Trophoblast cell (in vitro differentiated cells and primary cell): Measurements from ENCODE around the gene ZMYM2.

Experiments used
- DNase-seq, 2 donors: peaks; one replicate each; pipeline ENCODE4 v3.0.0-alpha.2; 2016
- H2AFZ ChIP-seq: 2 replicates; pipeline ENCODE4 v1.6.1; 2013; ENCODE audit warnings: low read length, moderate library complexity, mild to moderate bottlenecking; ENCODE audit not compliant: insufficient read depth, poor library complexity
- H2AK5ac ChIP-seq: 2 replicates; pipeline ENCODE4 v1.6.1; 2013; ENCODE audit warnings: mild to moderate bottlenecking, low read length
- H2BK120ac ChIP-seq: 2 replicates; pipeline ENCODE4 v1.6.1; 2013; ENCODE audit warnings: low read length, mild to moderate bottlenecking, moderate library complexity; ENCODE audit not compliant: insufficient read depth, poor library complexity
- H2BK12ac ChIP-seq: 2 replicates; pipeline ENCODE4 v1.6.1; 2013; ENCODE audit warnings: mild to moderate bottlenecking, low read length, moderate library complexity
- H2BK5ac ChIP-seq: 2 replicates; pipeline ENCODE4 v1.6.1; 2013; ENCODE audit warnings: low read length, low read depth, moderate library complexity, mild to moderate bottlenecking; ENCODE audit not compliant: poor library complexity
- H3K14ac ChIP-seq: 2 replicates; pipeline ENCODE4 v1.6.1; 2013; ENCODE audit warnings: mild to moderate bottlenecking, low read length
- H3K18ac ChIP-seq: 2 replicates; pipeline ENCODE4 v1.6.1; 2013; ENCODE audit warnings: mild to moderate bottlenecking, low read length
- H3K23ac ChIP-seq: 2 replicates; pipeline ENCODE4 v1.6.1; 2013; ENCODE audit warnings: low read length
- H3K27ac ChIP-seq: 2 replicates; pipeline ENCODE4 v1.5.1; 2013; ENCODE audit warnings: low read depth, mild to moderate bottlenecking, inconsistent platforms, low read length, moderate library complexity
- H3K27me3 ChIP-seq: 2 replicates; pipeline ENCODE4 v1.6.1; 2013; ENCODE audit warnings: inconsistent platforms, mild to moderate bottlenecking, low read length, moderate library complexity; ENCODE audit not compliant: insufficient read depth
- H3K36me3 ChIP-seq, 2 experiments: 1 replicate in 1 of 2; 2 replicates in 1 of 2; pipeline ENCODE4 v1.6.1; 2013; ENCODE audit warnings: low read length in 2 of 2, mild to moderate bottlenecking in 2 of 2, moderate library complexity in 1 of 2; ENCODE audit not compliant: insufficient read depth in 2 of 2, control insufficient read depth in 1 of 2
- H3K4ac ChIP-seq: 2 replicates; pipeline ENCODE4 v1.6.1; 2013; ENCODE audit warnings: low read depth, mild to moderate bottlenecking, low read length, moderate library complexity
- H3K4me1 ChIP-seq, 2 experiments: 1 replicate in 1 of 2; 2 replicates in 1 of 2; pipeline ENCODE4 v1.6.1; 2013; ENCODE audit warnings: low read length in 2 of 2, mild to moderate bottlenecking in 2 of 2, moderate library complexity in 1 of 2; ENCODE audit not compliant: insufficient read depth in 2 of 2, control insufficient read depth in 1 of 2
- H3K4me2 ChIP-seq: 2 replicates; pipeline ENCODE4 v1.6.1; 2013; ENCODE audit warnings: inconsistent platforms, mild to moderate bottlenecking, low read length, moderate library complexity
- H3K4me3 ChIP-seq: 2 replicates; pipeline ENCODE4 v1.5.1; 2013; ENCODE audit warnings: mild to moderate bottlenecking, low read depth, low read length, inconsistent platforms
- H3K79me1 ChIP-seq: one replicate; pipeline ENCODE4 v1.6.1; 2013; ENCODE audit warnings: low read length
- H3K79me2 ChIP-seq: 2 replicates; pipeline ENCODE4 v1.6.1; 2013; ENCODE audit warnings: low read length, mild to moderate bottlenecking; ENCODE audit not compliant: control insufficient read depth, insufficient read depth, poor library complexity
- H3K9ac ChIP-seq: 2 replicates; pipeline ENCODE4 v1.6.1; 2013; ENCODE audit warnings: mild to moderate bottlenecking, low read length
- H3K9me3 ChIP-seq: 2 replicates; pipeline ENCODE4 v1.6.1; 2013; ENCODE audit warnings: low read depth, mild to moderate bottlenecking, control low read depth, inconsistent platforms, low read length; ENCODE audit not compliant: insufficient read depth
- H4K12ac ChIP-seq: 2 replicates; pipeline ENCODE4 v1.6.1; 2013; ENCODE audit warnings: low read depth, mild to moderate bottlenecking, low read length, moderate library complexity
- H4K8ac ChIP-seq: 2 replicates; pipeline ENCODE4 v1.6.1; 2013; ENCODE audit warnings: low read depth, mild to moderate bottlenecking, low read length, moderate library complexity
- H4K91ac ChIP-seq: one replicate; pipeline ENCODE4 v1.6.1; 2013; ENCODE audit warnings: low read depth, mild to moderate bottlenecking, low read length, moderate library complexity
- WGBS: extraction: QIAGEN DNeasy Blood & Tissue Kit; methylation state at CpG from one replicate; pipeline ENCODE4 v1.1.7; 2013; ENCODE audit warnings: missing lambda C conversion rate; ENCODE audit not compliant: insufficient read length, insufficient coverage; ENCODE audit errors: extremely low coverage; 5-methylcytosine and 5-hydroxymethylcytosine counted together

ZMYM2 gene

DNA sequence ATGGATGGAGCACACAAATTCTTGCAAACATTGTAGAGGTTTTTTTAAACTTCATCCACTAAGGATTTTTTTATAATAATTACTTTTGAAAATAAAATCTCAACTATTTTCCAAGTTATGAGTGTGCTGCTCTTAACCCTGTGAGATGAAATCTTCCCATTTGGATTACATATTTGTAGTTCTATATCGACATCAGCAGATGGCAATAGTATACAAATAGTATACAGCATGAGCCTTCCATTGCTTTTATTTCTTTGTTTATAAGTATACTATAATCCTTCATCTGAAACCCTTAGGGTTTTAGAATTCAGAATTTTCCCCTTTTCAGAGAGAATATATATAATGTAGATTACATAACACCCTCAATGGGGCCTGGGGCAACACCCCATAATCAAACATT lies 131.8 kb downstream of the ZMYM2 start:
- no peak overlapping the region for H2BK120ac ChIP-seq
- no peak overlapping the region for H2BK12ac ChIP-seq
- no peak overlapping the region for H3K27ac ChIP-seq
- DNase-seq, result no peak
- H3K79me2 ChIP-seq, result no peaks in the 10 kb centered on the region
- no peak overlapping the region for H3K23ac ChIP-seq
- no peak overlapping the region for H3K18ac ChIP-seq
- no peak overlapping the region for H3K4me3 ChIP-seq
- WGBS, result no CpG with 5 or more reads among the region's 1 CpG
- no peaks in the 10 kb centered on the region for H3K79me1 ChIP-seq
- H4K12ac ChIP-seq, result no peak overlapping the region
- no peaks in the 10 kb centered on the region for H3K9me3 ChIP-seq
- H3K36me3 ChIP-seq, result no peaks in the 10 kb centered on the region
- H3K27me3 ChIP-seq, result no peaks in the 10 kb centered on the region
- no peak overlapping the region for H2AK5ac ChIP-seq
- H3K14ac ChIP-seq, result no peak overlapping the region
- no peak overlapping the region for H3K9ac ChIP-seq
- H4K8ac ChIP-seq, result no peak overlapping the region
- H2AFZ ChIP-seq, result no peak overlapping the region
- H2BK5ac ChIP-seq, result no peak overlapping the region
- H3K4me1 ChIP-seq, result no peaks in the 10 kb centered on the region
- H3K4ac ChIP-seq, result no peak overlapping the region
- no peak overlapping the region for H4K91ac ChIP-seq
- no peak overlapping the region for H3K4me2 ChIP-seq

DNA sequence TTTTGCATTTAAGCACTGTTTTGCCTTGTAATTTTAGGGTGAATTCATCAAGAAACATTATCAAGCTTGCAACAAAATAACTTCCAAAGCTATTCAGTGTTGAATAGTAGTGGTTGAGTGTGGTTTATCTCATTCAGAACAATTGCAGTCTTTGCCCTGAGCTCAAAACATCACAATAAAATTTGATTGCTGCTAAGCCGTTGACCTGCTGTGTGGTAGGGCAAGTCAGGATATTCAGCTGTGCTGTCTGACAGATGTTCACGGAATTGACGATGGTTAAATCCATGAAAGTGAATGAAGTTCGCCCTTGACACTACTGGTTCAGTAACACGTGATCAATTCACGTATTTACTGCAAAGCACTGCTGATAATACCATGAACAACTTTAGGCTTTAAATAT lies 135.4 kb downstream of the ZMYM2 start:
- H4K8ac ChIP-seq, result no peak overlapping the region
- H3K23ac ChIP-seq, result no peak overlapping the region
- no peak overlapping the region for H2AFZ ChIP-seq
- no peak overlapping the region for H2AK5ac ChIP-seq
- no peak overlapping the region for H2BK120ac ChIP-seq
- no peaks in the 10 kb centered on the region for H3K79me1 ChIP-seq
- no peak overlapping the region for H4K91ac ChIP-seq
- H3K27ac ChIP-seq, result no peak overlapping the region
- WGBS, result no CpG with 5 or more reads among the region's 6 CpGs
- no peaks in the 10 kb centered on the region for H3K4me1 ChIP-seq
- no peak overlapping the region for H3K4me3 ChIP-seq
- no peak for DNase-seq
- H4K12ac ChIP-seq, result no peak overlapping the region
- H3K18ac ChIP-seq, result no peak overlapping the region
- no peak overlapping the region for H3K4me2 ChIP-seq
- H3K14ac ChIP-seq, result no peak overlapping the region
- H3K4ac ChIP-seq, result no peak overlapping the region
- H3K79me2 ChIP-seq, result no peaks in the 10 kb centered on the region
- H3K27me3 ChIP-seq, result no peaks in the 10 kb centered on the region
- no peaks in the 10 kb centered on the region for H3K36me3 ChIP-seq
- no peak overlapping the region for H3K9ac ChIP-seq
- no peak overlapping the region for H2BK12ac ChIP-seq
- H3K9me3 ChIP-seq, result no peaks in the 10 kb centered on the region
- H2BK5ac ChIP-seq, result no peak overlapping the region

DNA sequence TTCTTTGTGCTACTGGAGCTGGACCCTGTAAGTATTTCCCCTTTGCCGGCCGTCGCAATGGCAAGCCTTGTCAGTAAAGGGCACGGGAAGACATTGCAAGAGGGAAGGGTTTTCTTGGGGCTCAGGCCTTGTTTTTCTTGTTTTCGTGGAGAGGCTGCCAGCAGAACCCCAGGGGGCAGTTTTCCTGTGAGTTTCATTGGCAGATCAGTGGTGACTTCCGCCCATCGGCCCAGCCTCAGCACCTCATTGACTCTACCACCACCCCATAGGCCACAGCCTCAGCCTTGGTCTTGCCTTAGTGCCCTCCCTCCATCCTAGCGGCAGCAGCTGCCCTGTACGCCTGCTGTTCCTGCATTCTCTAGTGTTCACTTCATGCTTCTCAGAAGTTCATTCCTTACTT lies 140.8 kb downstream of the ZMYM2 start:
- Histone ChIP-seq H3K9ac (no peak overlapping the region), H2AK5ac (no peak overlapping the region), H3K36me3 (no peaks in the 10 kb centered on the region), H4K91ac (no peak overlapping the region), H3K18ac (no peak overlapping the region), H3K4me1 (no peaks in the 10 kb centered on the region), H3K79me1 (no peaks in the 10 kb centered on the region), H2BK120ac (no peak overlapping the region), H3K27me3 (no peaks in the 10 kb centered on the region), H3K4me3 (no peak overlapping the region), H2AFZ (no peak overlapping the region), H3K79me2 (no peaks in the 10 kb centered on the region), H3K9me3 (no peaks in the 10 kb centered on the region), H3K23ac (no peak overlapping the region), H4K12ac (no peak overlapping the region), H3K4ac (no peak overlapping the region), H2BK5ac (no peak overlapping the region), H3K4me2 (no peak overlapping the region), H4K8ac (no peak overlapping the region), H3K14ac (no peak overlapping the region), H3K27ac (no peak overlapping the region), H2BK12ac (no peak overlapping the region)
- no peak for DNase-seq
- no CpG with 5 or more reads among the region's 9 CpGs for WGBS

- H3K4me3 ChIP-seq, result no peak overlapping the region
- no peak overlapping the region for H2BK5ac ChIP-seq
- H3K9me3 ChIP-seq, result no peaks in the 10 kb centered on the region
- H3K14ac ChIP-seq, result no peak overlapping the region
- no peak overlapping the region for H3K18ac ChIP-seq
- H3K79me2 ChIP-seq, result no peaks in the 10 kb centered on the region
- no peak overlapping the region for H3K4ac ChIP-seq
- H2AK5ac ChIP-seq, result no peak overlapping the region
- H3K27me3 ChIP-seq, result no peaks in the 10 kb centered on the region
- no peak overlapping the region for H4K91ac ChIP-seq
- no peaks in the 10 kb centered on the region for H3K36me3 ChIP-seq
- no peak overlapping the region for H4K12ac ChIP-seq
- H3K4me1 ChIP-seq, result no peaks in the 10 kb centered on the region
- no peak overlapping the region for H3K4me2 ChIP-seq
- WGBS, result no CpG with 5 or more reads among the region's 8 CpGs
- H3K79me1 ChIP-seq, result no peaks in the 10 kb centered on the region
- H3K9ac ChIP-seq, result no peak overlapping the region
- H3K23ac ChIP-seq, result no peak overlapping the region
- no peak for DNase-seq
- no peak overlapping the region for H2BK120ac ChIP-seq
- H2AFZ ChIP-seq, result no peak overlapping the region
- no peak overlapping the region for H3K27ac ChIP-seq
- no peak overlapping the region for H2BK12ac ChIP-seq
- no peak overlapping the region for H4K8ac ChIP-seq
Observed at GRCh38 chr13:20101467-20102316, 143.2 kb downstream of the ZMYM2 start.
